Fibroblast of the conjunctiva (primary cell): ENCODE results near the gene TRAF3IP1.
"Not testable (repeated sequence)": the region's sequence is repeated elsewhere in the genome, so short reads cannot be mapped to it uniquely, and the experiment has no call there.

Experiments
- DNase-seq: peaks from one replicate; pipeline ENCODE4 v3.0.0-alpha.2; 2010; ENCODE audit warnings: low read depth

The TRAF3IP1 gene

GRCh38 chr2:238380785-238381184 lies 60.5 kb downstream of the TRAF3IP1 start:
- no peak for DNase-seq

DNA sequence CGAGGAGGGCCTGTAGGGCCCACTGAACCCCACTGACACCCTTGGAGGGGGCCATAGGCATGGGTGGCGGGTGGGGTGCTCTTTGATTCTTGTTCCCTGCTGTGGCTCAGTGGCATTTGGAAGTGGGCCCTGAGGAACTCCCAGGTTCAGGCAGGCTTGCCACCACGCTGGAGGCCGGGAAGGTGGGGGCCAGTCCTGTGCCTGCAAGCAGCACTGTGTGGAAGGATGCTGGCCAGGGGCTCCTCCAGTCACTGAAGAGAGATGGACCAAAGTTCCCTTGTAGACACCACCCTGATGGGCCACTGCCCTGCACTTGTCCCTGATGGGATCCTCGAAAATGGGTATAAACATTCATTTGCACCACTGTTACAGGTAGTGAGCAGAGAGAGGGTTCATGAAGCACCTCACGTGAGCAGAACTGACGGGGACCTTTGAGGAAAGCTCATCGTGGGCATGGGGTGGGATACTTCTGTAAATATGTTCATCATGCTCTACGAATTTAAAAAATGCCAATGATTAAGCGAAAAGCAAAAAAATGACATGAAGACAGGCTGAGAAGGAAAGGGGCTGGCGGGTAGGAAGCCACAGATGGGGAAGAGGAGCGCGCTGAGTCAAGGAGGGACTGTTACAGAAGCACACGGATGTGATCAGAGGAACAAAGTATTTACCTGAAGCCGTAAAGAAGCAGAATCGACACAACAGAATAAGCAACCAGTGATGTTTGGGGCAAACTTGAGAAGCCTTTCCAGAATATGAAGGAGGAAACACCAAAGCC lies 61.2 kb downstream of the TRAF3IP1 start:
- DNase-seq, result no peak

GRCh38 chr2:238382381-238382781 lies 62.1 kb downstream of the TRAF3IP1 start:
- no peak for DNase-seq

DNA sequence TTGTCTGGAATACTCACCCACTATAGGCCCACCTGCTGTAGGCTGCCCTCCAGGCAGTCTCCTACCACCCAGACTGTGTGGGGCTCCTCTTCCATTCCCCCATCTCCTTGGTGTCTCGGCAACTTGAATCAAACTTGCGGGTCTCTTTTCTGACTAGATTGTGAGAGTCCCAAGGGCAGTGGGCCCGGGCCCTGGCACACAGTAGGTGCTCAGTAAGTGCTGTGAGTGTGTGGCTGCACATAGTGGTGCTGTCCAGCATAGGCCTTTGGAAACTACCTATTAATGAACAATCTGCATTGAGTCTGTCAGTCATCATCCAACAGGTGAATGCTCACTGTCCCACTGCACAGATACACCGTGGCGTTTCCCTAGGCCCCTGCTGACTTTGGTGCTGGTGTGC lies 62.8 kb downstream of the TRAF3IP1 start:
- DNase-seq, result no peak

DNA sequence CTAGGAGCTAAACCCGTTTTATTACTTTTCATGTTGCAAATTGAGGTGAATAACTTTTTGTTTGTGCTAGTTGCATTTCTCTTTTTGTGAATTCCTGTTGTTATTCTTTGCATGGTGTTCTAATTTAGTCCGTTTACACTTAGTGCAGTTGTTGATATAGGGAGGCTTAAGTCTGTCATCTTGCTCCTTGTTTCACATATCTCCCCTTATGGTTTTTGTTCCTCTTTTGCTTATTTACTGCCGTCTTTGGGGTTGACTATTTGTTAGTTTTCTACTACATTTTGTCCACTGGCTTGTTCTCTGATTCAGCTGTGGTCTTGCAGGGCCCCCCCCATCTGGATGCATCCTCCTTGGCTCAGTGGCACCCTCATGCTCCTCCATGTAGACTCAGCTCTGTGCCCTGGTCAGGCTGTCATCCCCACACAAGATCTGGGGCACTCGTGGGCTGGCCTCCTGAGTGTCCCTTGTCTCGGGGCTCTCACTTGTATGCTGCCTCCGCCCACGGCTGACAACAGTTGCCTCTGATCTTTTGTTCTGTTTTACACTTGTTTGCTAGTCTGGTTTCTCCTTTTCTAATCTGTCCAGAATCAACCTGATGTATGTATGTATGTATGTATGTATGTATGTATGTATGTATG lies 63.5 kb downstream of the TRAF3IP1 start:
- no peak for DNase-seq

GRCh38 chr2:238387332-238387731 lies 67.0 kb downstream of the TRAF3IP1 start:
- no peak for DNase-seq

DNA sequence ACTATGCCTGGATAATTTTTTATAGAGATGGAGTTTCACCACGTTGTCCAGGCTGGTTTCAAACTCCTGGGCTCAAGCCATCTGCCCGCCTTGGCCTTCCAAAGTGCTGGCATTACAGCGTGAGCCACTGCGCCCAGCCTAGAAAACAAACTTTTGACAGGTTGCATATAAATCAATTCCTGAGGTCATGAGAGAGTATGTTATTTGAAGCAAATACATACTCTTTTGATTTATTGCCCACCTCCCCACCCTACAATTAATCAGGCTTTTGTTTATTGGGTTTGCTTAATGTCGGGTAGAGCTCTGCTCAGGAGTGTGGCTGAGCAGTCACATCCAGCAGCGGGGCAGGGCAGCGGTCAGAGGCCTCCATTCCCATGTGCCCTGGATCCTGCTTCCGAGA lies 68.5 kb downstream of the TRAF3IP1 start:
- DNase-seq, result no peak

GRCh38 chr2:238389988-238390589 lies 69.8 kb downstream of the TRAF3IP1 start:
- DNase-seq, result no peak

DNA sequence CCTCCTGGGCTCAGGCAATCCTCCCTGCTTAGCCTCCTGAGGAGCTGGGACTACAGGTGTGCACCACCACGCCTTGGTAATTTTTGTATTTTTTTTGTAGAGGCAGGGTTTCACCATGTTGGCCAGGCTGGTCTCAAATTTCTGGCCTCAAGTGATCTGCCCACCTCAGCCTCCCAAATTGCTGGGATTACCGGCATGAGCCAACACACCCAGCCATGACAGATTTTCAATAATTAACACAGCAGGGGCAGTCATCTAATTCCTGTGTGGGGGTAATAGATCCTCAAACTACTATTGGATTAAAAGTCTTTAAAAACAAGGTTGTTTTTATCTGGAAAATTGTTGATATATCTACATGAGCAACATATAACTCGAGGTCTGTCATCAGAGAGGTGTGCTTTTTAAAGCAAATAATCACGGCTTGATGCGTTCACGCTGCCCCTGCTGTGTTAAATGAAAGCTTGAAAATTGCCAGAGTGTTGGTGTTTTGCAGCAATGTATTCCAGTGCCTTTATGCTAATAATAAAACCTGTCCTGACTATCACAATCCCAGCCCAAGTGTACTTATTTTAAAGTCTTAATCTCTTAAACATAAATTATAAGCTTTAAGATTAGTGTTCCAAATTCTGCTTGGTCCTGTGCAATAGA lies 70.8 kb downstream of the TRAF3IP1 start:
- no peak for DNase-seq

- DNase-seq, result no peak
Measured at GRCh38 chr2:238396663-238397062, 76.3 kb downstream of the TRAF3IP1 start.

DNA sequence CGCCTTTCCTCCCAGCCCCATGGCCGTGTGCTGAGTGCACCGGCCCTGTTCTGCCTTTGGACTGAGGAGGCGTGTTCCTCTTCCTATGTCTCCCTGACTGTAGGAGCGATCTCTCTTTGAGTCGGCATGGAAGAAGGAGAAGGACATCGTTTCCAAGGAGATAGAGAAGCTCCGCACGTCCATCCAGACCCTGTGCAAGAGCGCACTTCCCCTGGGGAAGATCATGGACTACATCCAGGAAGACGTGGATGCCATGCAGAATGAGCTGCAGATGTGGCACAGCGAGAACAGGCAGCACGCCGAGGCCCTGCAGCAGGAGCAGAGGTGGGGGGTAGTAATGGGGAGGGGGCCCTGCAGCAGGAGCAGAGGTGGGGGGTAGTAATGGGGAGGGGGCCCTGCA lies 77.0 kb downstream of the TRAF3IP1 start:
- DNase-seq, result no peak

- no peak for DNase-seq
Measured at GRCh38 chr2:238398577-238398976, 78.3 kb downstream of the TRAF3IP1 start.

DNA sequence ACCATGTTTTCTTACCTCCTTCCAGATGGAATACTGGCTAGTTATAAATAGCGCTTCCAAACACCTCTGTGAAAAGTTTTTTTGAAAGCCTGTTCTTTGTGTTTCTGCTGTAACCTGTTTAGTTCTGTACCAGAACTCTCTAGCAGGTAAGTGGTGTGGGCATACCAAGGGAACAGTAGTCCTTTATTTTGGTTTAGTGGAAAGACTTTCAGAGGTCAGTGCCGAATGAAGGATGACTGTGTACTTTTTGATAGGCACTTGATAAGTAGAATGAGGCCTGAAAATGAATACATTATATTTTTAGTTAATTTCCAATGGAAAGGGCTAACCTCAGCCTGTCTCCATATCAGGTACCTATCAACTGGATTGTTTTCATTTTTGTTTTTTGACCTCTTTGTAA lies 78.8 kb downstream of the TRAF3IP1 start:
- DNase-seq, result no peak

- no peak for DNase-seq
Measured at GRCh38 chr2:238401551-238401950, 81.2 kb downstream of the TRAF3IP1 start.

DNA sequence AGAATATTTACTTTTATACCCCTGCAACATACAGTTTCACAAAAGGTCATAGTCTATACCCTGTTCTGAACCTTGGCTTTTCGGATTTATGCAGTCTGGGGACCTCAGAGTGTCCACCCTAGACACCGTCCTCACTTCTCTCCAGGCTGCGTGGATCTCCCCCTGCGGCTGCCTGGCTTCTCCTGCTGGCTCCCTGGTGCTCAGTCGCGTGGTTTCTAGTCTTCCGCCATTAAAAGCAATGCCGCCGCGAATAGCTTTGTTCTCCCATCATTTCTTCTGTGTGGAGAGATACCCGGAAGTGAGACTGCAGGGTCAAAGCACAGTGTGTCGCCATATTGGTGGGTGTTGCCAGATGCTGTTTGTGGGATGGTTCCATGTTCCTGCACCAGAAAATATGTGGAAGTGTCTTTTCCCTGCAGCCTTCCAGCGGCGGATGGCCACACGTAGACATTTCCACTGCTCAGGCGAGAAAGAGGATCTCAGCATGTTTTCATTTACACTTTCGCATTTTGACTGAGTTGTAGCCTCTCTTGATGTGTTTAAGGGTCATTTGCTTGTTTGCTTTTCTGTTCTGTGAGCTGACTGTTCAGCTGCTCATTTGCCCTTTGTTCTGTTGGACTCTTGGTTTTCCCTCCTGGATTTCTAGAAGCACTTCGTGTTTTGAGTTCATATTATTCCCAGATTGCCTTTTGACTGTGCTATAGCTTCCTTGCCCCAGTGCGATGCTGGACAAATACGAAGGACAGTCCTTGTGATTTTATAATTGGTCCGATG lies 83.5 kb downstream of the TRAF3IP1 start:
- DNase-seq, result no peak

DNA sequence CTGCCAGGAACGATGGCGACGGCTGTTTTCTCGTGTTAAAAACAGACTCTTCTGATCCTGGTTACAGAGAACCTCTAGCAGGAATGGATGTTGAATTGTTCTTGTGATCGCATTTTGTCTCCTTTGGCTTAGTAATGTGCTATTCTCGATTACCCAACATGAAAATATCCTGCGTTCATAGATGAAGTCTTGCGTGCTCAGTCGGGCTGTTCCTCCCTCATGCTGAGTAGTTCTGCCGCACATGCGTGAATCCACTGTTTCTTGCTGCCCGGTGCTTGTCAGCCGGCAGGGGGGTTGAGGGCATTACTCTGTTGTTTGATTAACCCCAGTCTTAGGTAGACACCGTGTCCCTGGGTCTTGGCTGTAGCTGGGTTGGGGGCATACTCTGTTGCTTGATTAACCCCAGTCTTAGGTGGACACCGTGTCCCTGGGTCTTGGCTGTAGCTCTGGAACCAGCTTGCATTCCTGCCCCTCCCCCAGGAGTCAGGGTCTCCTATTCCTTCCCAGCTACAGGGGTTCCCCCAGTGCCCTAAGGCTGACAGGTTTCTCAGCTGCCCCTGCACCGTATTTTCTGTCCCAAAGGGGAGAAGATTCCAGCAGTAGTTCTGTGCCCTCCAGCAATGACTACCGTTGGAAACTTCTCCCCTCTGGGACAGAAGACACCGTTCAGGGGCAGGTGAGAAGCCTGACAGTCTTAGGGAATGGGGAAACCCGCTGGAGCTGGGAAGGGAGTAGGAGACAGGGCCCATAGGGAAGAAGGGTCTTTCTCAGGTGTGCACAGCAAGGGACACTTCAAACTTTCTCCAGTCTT lies 84.3 kb downstream of the TRAF3IP1 start:
- no peak for DNase-seq

GRCh38 chr2:238405217-238405555 lies 84.9 kb downstream of the TRAF3IP1 start:
- not testable (repeated sequence) for DNase-seq

- no peak for DNase-seq
Measured at GRCh38 chr2:238406221-238406997, 86.1 kb downstream of the TRAF3IP1 start.

DNA sequence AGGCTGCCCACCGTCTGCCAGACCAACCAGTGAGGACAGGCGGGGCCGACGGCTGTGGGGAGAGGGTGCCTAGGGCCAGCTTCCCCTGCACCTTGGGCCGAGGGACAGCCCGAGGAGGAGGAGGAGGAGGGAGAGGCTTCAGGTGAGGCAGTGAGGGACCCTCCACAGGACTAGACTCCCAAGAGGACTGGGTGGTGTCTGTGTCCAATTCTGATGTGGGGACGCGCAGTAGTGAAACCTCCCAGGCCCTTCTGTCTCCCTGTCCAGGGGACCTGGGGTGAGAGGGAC lies 86.6 kb downstream of the TRAF3IP1 start:
- no peak for DNase-seq

- no peak for DNase-seq
Measured at GRCh38 chr2:238407566-238407965, 87.2 kb downstream of the TRAF3IP1 start.
